Measurements from ENCODE around the gene SLC22A8. TPM values are rescaled to one million over a fixed set of nuclear protein-coding genes. Genes with fewer than 3 reads are reported as not detected.
"Not testable (repeated sequence)": the region's sequence is repeated elsewhere in the genome, so short reads cannot be mapped to it uniquely, and the experiment has no call there.

Gene SLC22A8
- total and polyA plus RNA-seq, 12 donors: not detected

GRCh38 chr11:62948765-62949320 lies 66.8 kb downstream of the SLC22A8 start:
- H3K4me3 ChIP-seq: no peak overlapping the region
- no peaks in the 10 kb centered on the region for H3K4me1 ChIP-seq (replicated peaks in 1 of 2)
- no peaks in the 10 kb centered on the region for H3K36me3 ChIP-seq (replicated peaks in 1 of 2)
- intact Hi-C loops (cut with DNase I): no loop called here
- H3K27me3 ChIP-seq: no peaks in the 10 kb centered on the region
- H3K27ac ChIP-seq: no peak overlapping the region
- no peaks in the 10 kb centered on the region for H3K9me3 ChIP-seq (replicated peaks in 1 of 3)
- WGBS, 4 donors: 76 to 92% (median 82%) methylated on average over 5 to 7 of the region's 7 CpGs
- no peak for TF ChIP-seq CTCF (IDR thresholded peaks at IDR 0.05)
- no peak for TF ChIP-seq POLR2A (IDR thresholded peaks at IDR 0.05)
- DNase-seq: no peak

GRCh38 chr11:62945538-62945937 lies 70.1 kb downstream of the SLC22A8 start:
- H3K4me1 ChIP-seq (replicated peaks in 1 of 2); H3K9me3 ChIP-seq (replicated peaks in 1 of 3); H3K27me3 ChIP-seq; H3K4me3 ChIP-seq; DNase-seq; H3K36me3 ChIP-seq (replicated peaks in 1 of 2); H3K27ac ChIP-seq; intact Hi-C loops (cut with DNase I): not testable (repeated sequence)
- WGBS, 4 donors: 89 to 96% (median 91%) methylated on average over 10 of the region's 10 CpGs

Other genes with a start within 250 kb of the SLC22A8 start
- 10 to 100 TPM; 18.3 to 42.3 (median 25.9) TPM for gene TAF6L, start 244.4 kb downstream of the SLC22A8 start, total RNA-seq
- 10 to 100 TPM; 10.8 to 98.1 (median 41.2) TPM for gene TAF6L, start 244.4 kb downstream of the SLC22A8 start, polyA plus RNA-seq
- 100 to 1,000 TPM in 3 of 9 donors, 10 to 100 TPM in 6; 55.4 to 217 (median 72.6) TPM for gene TMEM179B, start 228.4 kb downstream of the SLC22A8 start, total RNA-seq
- 10 to 100 TPM; 37.2 to 97.7 (median 66.6) TPM for gene TMEM179B, start 228.4 kb downstream of the SLC22A8 start, polyA plus RNA-seq
- gene TMEM223, start 223.8 kb downstream of the SLC22A8 start, total RNA-seq: 10 to 100 TPM; 12.6 to 49.1 (median 24.7) TPM
- 10 to 100 TPM; 32.0 to 41.3 (median 32.5) TPM for gene TMEM223, start 223.8 kb downstream of the SLC22A8 start, polyA plus RNA-seq
- gene NXF1, start 210.4 kb downstream of the SLC22A8 start, total RNA-seq: 100 to 1,000 TPM in 1 of 9 donors, 10 to 100 TPM in 8; 32.8 to 134 (median 58.8) TPM
- 100 to 1,000 TPM in 2 of 3 donors, 10 to 100 TPM in 1; 87.0 to 274 (median 231) TPM for gene NXF1, start 210.4 kb downstream of the SLC22A8 start, polyA plus RNA-seq
- 10 to 100 TPM; 22.2 to 59.9 (median 37.3) TPM for gene STX5, start 183.8 kb downstream of the SLC22A8 start, total RNA-seq
- 10 to 100 TPM; 19.7 to 52.4 (median 22.4) TPM for gene STX5, start 183.8 kb downstream of the SLC22A8 start, polyA plus RNA-seq
- gene TEX54, start 183.0 kb downstream of the SLC22A8 start, total RNA-seq: not detected
- 1 to 10 TPM in 1 of 3 donors, under 1 TPM in 1, not detected in 1; 0.27 to 1.4 TPM for gene TEX54, start 183.0 kb downstream of the SLC22A8 start, polyA plus RNA-seq
- gene WDR74, start 176.3 kb downstream of the SLC22A8 start, total RNA-seq: 10 to 100 TPM; 21.7 to 58.0 (median 37.9) TPM
- gene WDR74, start 176.3 kb downstream of the SLC22A8 start, polyA plus RNA-seq: 100 to 1,000 TPM in 2 of 3 donors, 10 to 100 TPM in 1; 35.4 to 119 (median 102) TPM
- 100 to 1,000 TPM; 103 to 398 (median 170) TPM for gene SLC3A2, start 134.9 kb downstream of the SLC22A8 start, total RNA-seq
- 100 to 1,000 TPM; 123 to 221 (median 155) TPM for gene SLC3A2, start 134.9 kb downstream of the SLC22A8 start, polyA plus RNA-seq
- gene CHRM1, start 94.5 kb downstream of the SLC22A8 start, total RNA-seq: 1 to 10 TPM in 2 of 9 donors, under 1 TPM in 2, not detected in 5; 0.22 to 3.0 (median 1.8) TPM
- gene CHRM1, start 94.5 kb downstream of the SLC22A8 start, polyA plus RNA-seq: 1 to 10 TPM; 1.4 to 3.8 (median 1.8) TPM
- gene SLC22A6, start 30.9 kb downstream of the SLC22A8 start, total RNA-seq: not detected
- not detected for gene SLC22A6, start 30.9 kb downstream of the SLC22A8 start, polyA plus RNA-seq
- not detected for gene SLC22A24, start 128.4 kb upstream of the SLC22A8 start, total RNA-seq
- gene SLC22A24, start 128.4 kb upstream of the SLC22A8 start, polyA plus RNA-seq: not detected
- under 1 TPM in 2 of 9 donors, not detected in 7; 0.06 to 0.08 TPM for gene SLC22A25, start 227.8 kb upstream of the SLC22A8 start, total RNA-seq
- not detected for gene SLC22A25, start 227.8 kb upstream of the SLC22A8 start, polyA plus RNA-seq

Measured in adrenal gland (tissue), 12 donors.